Lower leg skin (tissue), 4 donors: ENCODE results near the gene SEMA5B. TPM values are rescaled to one million over a fixed set of nuclear protein-coding genes. Genes with fewer than 3 reads are reported as not detected.

ENCODE experiments used
- DNase-seq, 2 donors: peaks; one replicate each; pipeline ENCODE4 v3.0.0-alpha.2; 2019; ENCODE audit warnings: low spot score in 2 of 2
- H3K4me3 ChIP-seq: fragments of 200-600 bp; sonication (generic); 2 replicates; pipeline ENCODE4 v1.5.1; 2017; ENCODE audit warnings: mild to moderate bottlenecking, low read depth; ENCODE audit not compliant: poor library complexity, severe bottlenecking
- POLR2A ChIP-seq, 2 donors: fragments of 450-650 bp; IDR thresholded peaks; one replicate each; pipeline ENCODE4 v1.6.1; 2016 to 2017; ENCODE audit warnings: antibody characterized with exemption in 2 of 2, mild to moderate bottlenecking in 1 of 2, moderate library complexity in 1 of 2
- WGBS, 2 donors: methylation state at CpG; one replicate each; pipeline ENCODE4 v1.1.5; 2018; 5-methylcytosine and 5-hydroxymethylcytosine counted together
- intact Hi-C: fragments of 100-400 bp; cut with DNase I; formaldehyde crosslinking; loops from one replicate; pipeline ENCODE4 v1.15.0; 2023; ENCODE audit warnings: low total_unique reads
- total RNA-seq, 4 donors: library from RNA; depleted of rRNA; stranded (reverse); fragments of >200 nt; gene quantifications; one replicate each; pipeline ENCODE4 v1.1.0, GENCODE V29; 2016
- TF ChIP-seq, protein P1 (sequence below), 3 donors: fragments of 450-650 bp; IDR thresholded peaks; one replicate each; pipeline ENCODE4 v1.5.1; 2016; ENCODE audit warnings: antibody characterized with exemption in 3 of 3, mild to moderate bottlenecking in 3 of 3, moderate library complexity in 2 of 3

The SEMA5B gene
- total RNA-seq, 4 donors from 2014 or later: 0.21 to 1.8 (median 0.61) TPM

GRCh38 chr3:122975163-122975923 lies 52.2 kb downstream of the SEMA5B start:
- no peak overlapping the region for H3K4me3 ChIP-seq
- DNase-seq: no peak
- no peak for TF ChIP-seq POLR2A (IDR thresholded peaks at IDR 0.05)
- TF ChIP-seq, protein P1, sequence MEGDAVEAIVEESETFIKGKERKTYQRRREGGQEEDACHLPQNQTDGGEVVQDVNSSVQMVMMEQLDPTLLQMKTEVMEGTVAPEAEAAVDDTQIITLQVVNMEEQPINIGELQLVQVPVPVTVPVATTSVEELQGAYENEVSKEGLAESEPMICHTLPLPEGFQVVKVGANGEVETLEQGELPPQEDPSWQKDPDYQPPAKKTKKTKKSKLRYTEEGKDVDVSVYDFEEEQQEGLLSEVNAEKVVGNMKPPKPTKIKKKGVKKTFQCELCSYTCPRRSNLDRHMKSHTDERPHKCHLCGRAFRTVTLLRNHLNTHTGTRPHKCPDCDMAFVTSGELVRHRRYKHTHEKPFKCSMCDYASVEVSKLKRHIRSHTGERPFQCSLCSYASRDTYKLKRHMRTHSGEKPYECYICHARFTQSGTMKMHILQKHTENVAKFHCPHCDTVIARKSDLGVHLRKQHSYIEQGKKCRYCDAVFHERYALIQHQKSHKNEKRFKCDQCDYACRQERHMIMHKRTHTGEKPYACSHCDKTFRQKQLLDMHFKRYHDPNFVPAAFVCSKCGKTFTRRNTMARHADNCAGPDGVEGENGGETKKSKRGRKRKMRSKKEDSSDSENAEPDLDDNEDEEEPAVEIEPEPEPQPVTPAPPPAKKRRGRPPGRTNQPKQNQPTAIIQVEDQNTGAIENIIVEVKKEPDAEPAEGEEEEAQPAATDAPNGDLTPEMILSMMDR (IDR thresholded peaks at IDR 0.05): no peak
- 41 to 44% methylated on average over 11 to 12 of the region's 12 CpGs for WGBS, 2 donors
- intact Hi-C loops: no loop called here

- DNase-seq: no peak
- WGBS, 2 donors: 47 to 77% methylated on average over 2 of the region's 2 CpGs
- intact Hi-C loops: no loop called here
- H3K4me3 ChIP-seq: no peak overlapping the region
- TF ChIP-seq, protein P1 (IDR thresholded peaks at IDR 0.05): no peak
- no peak for TF ChIP-seq POLR2A (IDR thresholded peaks at IDR 0.05)
Observed at GRCh38 chr3:122974764-122975162, 52.8 kb downstream of the SEMA5B start.

GRCh38 chr3:122973893-122974615 lies 53.5 kb downstream of the SEMA5B start:
- no peak for DNase-seq
- intact Hi-C loops: no loop called here
- TF ChIP-seq, protein P1 (IDR thresholded peaks at IDR 0.05): no peak
- TF ChIP-seq POLR2A (IDR thresholded peaks at IDR 0.05): no peak
- WGBS, 2 donors: 82 to 92% methylated on average over 11 to 12 of the region's 12 CpGs
- no peak overlapping the region for H3K4me3 ChIP-seq

- DNase-seq: no peak
- intact Hi-C loops: no loop called here
- WGBS, 2 donors: 100% methylated on average over 1 of the region's 1 CpG
- TF ChIP-seq, protein P1 (IDR thresholded peaks at IDR 0.05): no peak
- no peak for TF ChIP-seq POLR2A (IDR thresholded peaks at IDR 0.05)
- no peak overlapping the region for H3K4me3 ChIP-seq
Observed at GRCh38 chr3:122972141-122972540, 55.4 kb downstream of the SEMA5B start.

GRCh38 chr3:122969585-122970469 lies 57.7 kb downstream of the SEMA5B start:
- TF ChIP-seq, protein P1 (IDR thresholded peaks at IDR 0.05): no peak
- no peak for TF ChIP-seq POLR2A (IDR thresholded peaks at IDR 0.05)
- intact Hi-C loops: no loop called here
- 24 to 27% methylated on average over 10 of the region's 10 CpGs for WGBS, 2 donors
- H3K4me3 ChIP-seq: no peak overlapping the region
- DNase-seq: peak in 1 of 2 donors; percentile 43
